Osteocyte (in vitro differentiated cells): ENCODE data around the gene TBXA2R. TPM values are rescaled to one million over a fixed set of nuclear protein-coding genes. Genes with fewer than 3 reads are reported as not detected.
"Not testable (repeated sequence)": the region's sequence is repeated elsewhere in the genome, so short reads cannot be mapped to it uniquely, and the experiment has no call there.

Source experiments
- DNase-seq: peaks from one replicate; pipeline ENCODE4 v3.0.0; 2021; ENCODE audit warnings: mixed read lengths; ENCODE audit not compliant: unreplicated experiment; ENCODE audit errors: extremely low spot score
- H3K27ac Mint-ChIP-seq: one replicate; pipeline ENCODE4 v1.8.0; 2021; ENCODE audit warnings: mild to moderate bottlenecking, mixed read lengths; ENCODE audit not compliant: unreplicated experiment
- H3K27me3 Mint-ChIP-seq: one replicate; pipeline ENCODE4 v1.8.0; 2021; ENCODE audit warnings: mixed read lengths; ENCODE audit not compliant: unreplicated experiment
- H3K36me3 Mint-ChIP-seq: one replicate; pipeline ENCODE4 v1.8.0; 2021; ENCODE audit warnings: mixed read lengths; ENCODE audit not compliant: unreplicated experiment
- H3K4me1 Mint-ChIP-seq: one replicate; pipeline ENCODE4 v1.8.0; 2021; ENCODE audit warnings: mixed read lengths; ENCODE audit not compliant: unreplicated experiment
- H3K4me3 Mint-ChIP-seq: one replicate; pipeline ENCODE4 v1.8.0; 2021; ENCODE audit warnings: mild to moderate bottlenecking, moderate library complexity, mixed read lengths; ENCODE audit not compliant: unreplicated experiment
- H3K9me3 Mint-ChIP-seq: one replicate; pipeline ENCODE4 v1.8.0; 2021; ENCODE audit warnings: mixed read lengths; ENCODE audit not compliant: unreplicated experiment
- total RNA-seq: library from RNA; stranded (reverse); gene quantifications from 2 replicates; pipeline ENCODE4 v1.2.1, GENCODE V29; 2021
- TF ChIP-seq, protein P1 (sequence below): fragments of 200-600 bp; sonication (generic); IDR thresholded peaks from 2 replicates; pipeline ENCODE4 v1.5.0; 2021; ENCODE audit warnings: antibody characterized with exemption, mild to moderate bottlenecking, moderate library complexity

The TBXA2R gene
- total RNA-seq, 1 donor from 2014 or later, result 0.30 TPM

DNA sequence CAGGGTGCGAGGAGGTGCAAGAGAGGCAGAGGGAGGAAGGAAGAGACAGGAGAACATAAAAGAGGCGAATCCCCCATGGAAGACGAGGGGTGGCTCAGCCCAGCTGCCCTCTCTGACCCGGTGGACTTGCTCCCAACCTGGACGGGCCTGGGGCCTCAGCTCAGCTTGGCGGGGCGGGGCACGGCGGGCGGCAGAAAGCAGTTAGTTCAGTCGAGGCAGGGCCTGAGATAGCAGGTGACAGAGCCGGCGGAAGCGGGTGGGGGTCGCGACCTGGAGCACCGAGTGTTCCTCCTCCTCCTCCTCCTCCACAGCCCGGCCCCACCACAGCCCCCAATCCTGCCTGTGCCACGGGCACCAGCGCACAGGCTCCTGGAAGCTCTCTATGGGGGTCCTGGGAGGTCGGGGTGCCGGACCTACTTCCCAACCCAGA lies 26.9 kb upstream of the TBXA2R start:
- Mint-ChIP-seq H3K36me3 (peaks cover 6% of the 10 kb centered on the region), H3K27me3 (no peaks in the 10 kb centered on the region), H3K4me3 (no peak overlapping the region), H3K27ac (no peak overlapping the region), H3K9me3 (no peaks in the 10 kb centered on the region), H3K4me1 (no peaks in the 10 kb centered on the region)
- no peak for DNase-seq
- TF ChIP-seq, protein P1, sequence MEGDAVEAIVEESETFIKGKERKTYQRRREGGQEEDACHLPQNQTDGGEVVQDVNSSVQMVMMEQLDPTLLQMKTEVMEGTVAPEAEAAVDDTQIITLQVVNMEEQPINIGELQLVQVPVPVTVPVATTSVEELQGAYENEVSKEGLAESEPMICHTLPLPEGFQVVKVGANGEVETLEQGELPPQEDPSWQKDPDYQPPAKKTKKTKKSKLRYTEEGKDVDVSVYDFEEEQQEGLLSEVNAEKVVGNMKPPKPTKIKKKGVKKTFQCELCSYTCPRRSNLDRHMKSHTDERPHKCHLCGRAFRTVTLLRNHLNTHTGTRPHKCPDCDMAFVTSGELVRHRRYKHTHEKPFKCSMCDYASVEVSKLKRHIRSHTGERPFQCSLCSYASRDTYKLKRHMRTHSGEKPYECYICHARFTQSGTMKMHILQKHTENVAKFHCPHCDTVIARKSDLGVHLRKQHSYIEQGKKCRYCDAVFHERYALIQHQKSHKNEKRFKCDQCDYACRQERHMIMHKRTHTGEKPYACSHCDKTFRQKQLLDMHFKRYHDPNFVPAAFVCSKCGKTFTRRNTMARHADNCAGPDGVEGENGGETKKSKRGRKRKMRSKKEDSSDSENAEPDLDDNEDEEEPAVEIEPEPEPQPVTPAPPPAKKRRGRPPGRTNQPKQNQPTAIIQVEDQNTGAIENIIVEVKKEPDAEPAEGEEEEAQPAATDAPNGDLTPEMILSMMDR, result no peak

DNA sequence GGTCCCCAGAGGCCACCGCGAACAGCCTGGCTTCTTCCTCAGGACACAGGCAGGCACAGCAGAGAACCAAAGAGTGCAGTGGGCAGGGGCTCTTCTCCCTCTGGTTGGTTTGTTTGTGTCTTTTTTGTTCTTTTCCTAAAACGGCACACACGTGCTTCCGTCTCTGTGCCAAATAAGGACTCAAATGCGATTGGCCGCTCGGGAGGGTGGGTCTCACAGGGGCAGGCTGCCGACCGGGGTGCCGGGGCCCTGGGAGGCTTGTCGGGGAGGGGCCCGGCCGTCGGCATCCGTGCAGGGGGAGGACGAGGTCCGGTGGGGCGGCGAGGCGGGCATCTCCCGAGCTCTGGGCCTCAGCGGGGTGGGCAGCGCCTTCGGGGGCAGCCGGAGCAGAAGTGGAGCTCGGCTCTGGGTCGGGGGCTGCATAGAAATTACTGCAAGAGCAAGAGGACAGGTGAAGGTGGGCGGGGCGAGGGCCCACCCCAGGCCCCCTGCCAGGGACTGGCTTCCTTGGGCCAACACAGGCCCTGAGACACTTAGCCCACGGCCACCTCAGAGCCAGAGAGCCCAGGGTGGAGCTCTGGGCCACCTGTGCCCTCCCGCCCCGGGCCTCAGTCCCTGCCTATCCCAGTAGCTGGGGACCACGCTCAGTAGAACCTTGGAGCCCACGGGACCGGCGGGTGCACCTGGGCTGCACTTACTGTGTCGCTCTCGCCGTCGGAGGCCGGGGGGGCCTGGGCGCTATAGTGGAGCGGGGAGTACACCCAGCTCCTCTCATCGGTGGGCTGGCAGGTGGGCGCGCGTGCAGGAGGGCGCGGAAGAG lies 26.3 kb upstream of the TBXA2R start:
- H3K4me3 Mint-ChIP-seq, result no peak overlapping the region
- no peaks in the 10 kb centered on the region for H3K9me3 Mint-ChIP-seq
- no peaks in the 10 kb centered on the region for H3K4me1 Mint-ChIP-seq
- H3K36me3 Mint-ChIP-seq, result peaks cover 4% of the 10 kb centered on the region
- no peaks in the 10 kb centered on the region for H3K27me3 Mint-ChIP-seq
- no peak overlapping the region for H3K27ac Mint-ChIP-seq
- DNase-seq, result no peak
- TF ChIP-seq, protein P1, result no peak

DNA sequence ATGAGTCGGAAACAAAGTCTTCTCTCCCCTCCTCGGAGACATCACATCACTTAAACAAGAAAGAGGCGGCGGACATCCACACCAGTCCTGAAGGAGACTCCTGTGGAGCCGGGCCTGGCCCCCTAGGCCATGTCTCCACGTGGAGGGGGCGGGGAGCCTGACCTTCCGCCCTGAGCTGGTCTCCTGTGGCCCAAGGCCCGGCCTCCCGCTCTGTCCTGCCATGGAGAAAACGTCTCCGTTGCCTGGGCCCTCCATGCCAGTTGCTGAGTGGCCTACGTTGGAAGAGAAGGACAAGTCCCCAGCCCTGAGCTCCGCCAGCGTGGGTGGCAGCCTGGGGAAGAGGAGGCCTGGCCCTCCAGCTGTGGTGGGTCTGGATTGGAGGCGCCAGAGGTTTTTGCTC lies 25.4 kb upstream of the TBXA2R start:
- peaks cover 1% of the 10 kb centered on the region for H3K4me1 Mint-ChIP-seq
- H3K27me3 Mint-ChIP-seq, result no peaks in the 10 kb centered on the region
- H3K9me3 Mint-ChIP-seq, result no peaks in the 10 kb centered on the region
- TF ChIP-seq, protein P1, result no peak
- H3K4me3 Mint-ChIP-seq, result no peak overlapping the region
- DNase-seq, result no peak
- H3K27ac Mint-ChIP-seq, result no peak overlapping the region
- peaks cover 4% of the 10 kb centered on the region for H3K36me3 Mint-ChIP-seq

DNA sequence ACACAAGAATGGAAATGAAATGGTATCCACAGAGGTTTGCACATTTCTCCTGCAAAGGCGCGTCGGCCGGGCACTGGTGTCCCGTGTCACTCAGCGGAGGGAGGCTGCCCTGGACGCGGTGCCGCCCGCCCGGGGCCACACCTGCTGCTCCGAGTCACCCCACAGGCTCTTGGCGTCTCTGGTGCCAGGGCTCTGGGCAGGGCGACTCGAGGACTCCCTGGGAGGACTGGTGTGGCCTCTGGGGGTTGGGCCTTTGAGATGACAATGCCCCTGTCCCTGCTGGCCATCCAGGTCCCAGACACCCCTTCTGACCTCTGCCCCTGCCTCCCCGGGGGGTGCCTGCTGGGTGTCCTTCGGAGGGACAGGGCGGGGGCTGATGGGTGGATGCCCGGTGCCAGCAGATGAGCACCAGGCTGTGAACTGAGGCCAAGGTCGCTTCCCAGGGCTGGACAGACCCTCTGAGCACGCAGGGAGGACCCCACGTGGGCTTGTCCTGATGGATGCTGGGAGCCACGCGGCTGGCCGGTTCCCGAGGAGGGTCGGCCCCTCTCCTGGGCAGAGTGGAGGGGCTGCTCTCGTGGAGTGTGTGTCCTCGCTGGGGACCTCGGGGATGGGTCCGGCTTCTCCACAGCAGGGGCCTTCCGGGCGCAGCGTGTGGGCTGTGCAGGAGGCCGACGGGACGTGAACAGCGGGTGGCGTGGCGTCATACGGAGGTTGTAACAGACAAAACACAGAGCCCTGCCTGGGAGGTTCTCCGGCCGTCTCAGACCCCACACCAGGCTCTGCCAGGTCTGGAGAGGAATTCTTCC lies 24.6 kb upstream of the TBXA2R start:
- peaks cover 4% of the 10 kb centered on the region for H3K36me3 Mint-ChIP-seq
- no peaks in the 10 kb centered on the region for H3K9me3 Mint-ChIP-seq
- H3K4me1 Mint-ChIP-seq, result peaks cover 6% of the 10 kb centered on the region
- no peaks in the 10 kb centered on the region for H3K27me3 Mint-ChIP-seq
- H3K4me3 Mint-ChIP-seq, result no peak overlapping the region
- TF ChIP-seq, protein P1, result no peak
- no peak overlapping the region for H3K27ac Mint-ChIP-seq
- DNase-seq, result no peak

DNA sequence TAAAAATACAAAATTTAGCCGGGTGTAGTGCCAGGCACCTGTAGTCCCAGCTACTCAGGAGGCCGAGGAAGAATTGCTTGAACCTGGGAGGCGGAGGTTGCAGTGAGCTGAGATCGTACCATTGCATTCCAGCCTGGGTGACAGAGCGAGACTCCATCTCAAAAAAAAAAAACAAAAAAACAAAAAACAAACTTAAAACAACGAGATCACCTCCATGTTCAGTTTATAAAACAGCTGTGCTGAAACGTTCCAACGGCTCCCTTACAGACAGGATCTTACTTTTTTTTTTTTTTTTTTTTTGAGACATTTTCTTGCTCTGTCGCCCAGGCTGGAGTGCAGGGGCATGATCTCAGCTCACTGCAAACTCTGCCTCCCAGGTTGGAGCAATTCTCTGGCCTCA lies 22.1 kb upstream of the TBXA2R start:
- H3K27me3 Mint-ChIP-seq, H3K4me3 Mint-ChIP-seq, H3K27ac Mint-ChIP-seq, H3K9me3 Mint-ChIP-seq, DNase-seq, H3K36me3 Mint-ChIP-seq: not testable (repeated sequence)
- H3K4me1 Mint-ChIP-seq, result peaks cover 27% of the 10 kb centered on the region
